B cell (primary cell): ENCODE data around the gene NUDCD3.

ENCODE experiments used
- EZH2 ChIP-seq: IDR thresholded peaks from 2 replicates; pipeline ENCODE4 v1.6.1; 2012; ENCODE audit warnings: borderline replicate concordance, low read depth, mild to moderate bottlenecking, moderate library complexity, low read length; ENCODE audit not compliant: insufficient read depth, poor library complexity, severe bottlenecking
- TF ChIP-seq, protein P1 (sequence below): fragments of 200-600 bp; IDR thresholded peaks from one replicate; pipeline ENCODE4 v1.8.0; 2022; ENCODE audit warnings: antibody characterized with exemption, mild to moderate bottlenecking

GRCh38 chr7:44400033-44400511 is 90.4 kb downstream of the NUDCD3 start:
- TF ChIP-seq, protein P1, sequence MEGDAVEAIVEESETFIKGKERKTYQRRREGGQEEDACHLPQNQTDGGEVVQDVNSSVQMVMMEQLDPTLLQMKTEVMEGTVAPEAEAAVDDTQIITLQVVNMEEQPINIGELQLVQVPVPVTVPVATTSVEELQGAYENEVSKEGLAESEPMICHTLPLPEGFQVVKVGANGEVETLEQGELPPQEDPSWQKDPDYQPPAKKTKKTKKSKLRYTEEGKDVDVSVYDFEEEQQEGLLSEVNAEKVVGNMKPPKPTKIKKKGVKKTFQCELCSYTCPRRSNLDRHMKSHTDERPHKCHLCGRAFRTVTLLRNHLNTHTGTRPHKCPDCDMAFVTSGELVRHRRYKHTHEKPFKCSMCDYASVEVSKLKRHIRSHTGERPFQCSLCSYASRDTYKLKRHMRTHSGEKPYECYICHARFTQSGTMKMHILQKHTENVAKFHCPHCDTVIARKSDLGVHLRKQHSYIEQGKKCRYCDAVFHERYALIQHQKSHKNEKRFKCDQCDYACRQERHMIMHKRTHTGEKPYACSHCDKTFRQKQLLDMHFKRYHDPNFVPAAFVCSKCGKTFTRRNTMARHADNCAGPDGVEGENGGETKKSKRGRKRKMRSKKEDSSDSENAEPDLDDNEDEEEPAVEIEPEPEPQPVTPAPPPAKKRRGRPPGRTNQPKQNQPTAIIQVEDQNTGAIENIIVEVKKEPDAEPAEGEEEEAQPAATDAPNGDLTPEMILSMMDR, result no peak
- TF ChIP-seq EZH2, result no peak
